ENCODE measurements around the gene PRUNE1.

Gene PRUNE1

GRCh38 chr1:151049458-151049857 lies 41.2 kb downstream of the PRUNE1 start:
- DNase-seq (ENCODE audit: low read depth in 3 of 3, low spot score in 1 of 3), result no peak

GRCh38 chr1:151050051-151050688 lies 41.9 kb downstream of the PRUNE1 start:
- DNase-seq (ENCODE audit: low read depth in 3 of 3, low spot score in 1 of 3), result no peak

GRCh38 chr1:151051356-151052009 lies 43.2 kb downstream of the PRUNE1 start:
- DNase-seq (ENCODE audit: low read depth in 3 of 3, low spot score in 1 of 3), result no peak

- no peak for DNase-seq (ENCODE audit: low read depth in 3 of 3, low spot score in 1 of 3)
Measured at GRCh38 chr1:151054971-151055547, 46.8 kb downstream of the PRUNE1 start.

- no peak for DNase-seq (ENCODE audit: low read depth in 3 of 3, low spot score in 1 of 3)
Measured at GRCh38 chr1:151055581-151055980, 47.3 kb downstream of the PRUNE1 start.

GRCh38 chr1:151056149-151056548 lies 47.9 kb downstream of the PRUNE1 start:
- no peak for DNase-seq (ENCODE audit: low read depth in 3 of 3, low spot score in 1 of 3)

- no peak for DNase-seq (ENCODE audit: low read depth in 3 of 3, low spot score in 1 of 3)
Measured at GRCh38 chr1:151058692-151059091, 50.4 kb downstream of the PRUNE1 start.

GRCh38 chr1:151059109-151060006 lies 51.1 kb downstream of the PRUNE1 start, which contains the start of gene CDC42SE1:
CDC42SE1 (minus strand) TSS chr1:151059622; CDS start chr1:151055730, 3,892 bp downstream.
- peak; percentile 62 to 68 (median 67) for DNase-seq (ENCODE audit: low read depth in 3 of 3, low spot score in 1 of 3)

- DNase-seq (ENCODE audit: low read depth in 3 of 3, low spot score in 1 of 3), result no peak
Measured at GRCh38 chr1:151060007-151060656, 51.9 kb downstream of the PRUNE1 start, which contains the start of gene MLLT11. MLLT11 (plus strand) TSS chr1:151060397; CDS start chr1:151067225, 6,828 bp downstream.

GRCh38 chr1:151060657-151061421 lies 52.6 kb downstream of the PRUNE1 start:
- DNase-seq (ENCODE audit: low read depth in 3 of 3, low spot score in 1 of 3), result no peak

- DNase-seq (ENCODE audit: low read depth in 3 of 3, low spot score in 1 of 3), result no peak
Measured at GRCh38 chr1:151061704-151062103, 53.5 kb downstream of the PRUNE1 start.

- DNase-seq (ENCODE audit: low read depth in 3 of 3, low spot score in 1 of 3), result no peak
Measured at GRCh38 chr1:151062741-151063371, 54.6 kb downstream of the PRUNE1 start.

GRCh38 chr1:151065089-151065645 lies 56.9 kb downstream of the PRUNE1 start:
- no peak for DNase-seq (ENCODE audit: low read depth in 3 of 3, low spot score in 1 of 3)

- no peak for DNase-seq (ENCODE audit: low read depth in 3 of 3, low spot score in 1 of 3)
Measured at GRCh38 chr1:151067185-151067584, 58.9 kb downstream of the PRUNE1 start.

- no peak for DNase-seq (ENCODE audit: low read depth in 3 of 3, low spot score in 1 of 3)
Measured at GRCh38 chr1:151069103-151069486, 60.8 kb downstream of the PRUNE1 start.

GRCh38 chr1:151070474-151071276 lies 62.4 kb downstream of the PRUNE1 start, which contains the start of gene GABPB2:
GABPB2 (plus strand) TSS chr1:151070761; CDS start chr1:151088190, 17,429 bp downstream.
- peak; percentile 60 to 80 (median 69) for DNase-seq (ENCODE audit: low read depth in 3 of 3, low spot score in 1 of 3)

- DNase-seq (ENCODE audit: low read depth in 3 of 3, low spot score in 1 of 3), result no peak
Measured at GRCh38 chr1:151072224-151072623, 64.0 kb downstream of the PRUNE1 start.

Measured in stimulated activated CD4-positive, alpha-beta T cell treated with anti-CD3 and anti-CD28 coated beads, TNF-alpha, amount 100 ng/mL, for 1 hour (primary cell).